ENCODE data around the gene UGT2A1. TPM values are rescaled to one million over a fixed set of nuclear protein-coding genes. Genes with fewer than 3 reads are reported as not detected.
"Not testable (repeated sequence)": the region's sequence is repeated elsewhere in the genome, so short reads cannot be mapped to it uniquely, and the experiment has no call there.

Gene UGT2A1
- total and polyA plus RNA-seq, 2 of the 4 experiments (the other 2 are of a cell fraction) = not detected

GRCh38 chr4:69661130-69661803, 8.2 kb upstream of the UGT2A1 start:
- CTCF ChIA-PET = not testable (repeated sequence)

More at GRCh38 chr4:69661130-69661803, 8.2 kb upstream of the UGT2A1 start:
- H2BK15ac ChIP-seq (ENCODE audit: low read depth, low read length); ATAC-seq (ENCODE audit: low read depth); H3K27ac ChIP-seq (ENCODE audit: insufficient read depth, low read length); H2BK120ac ChIP-seq (ENCODE audit: low read depth, low read length); H3K18ac ChIP-seq (ENCODE audit: low read depth, low read length); POLR2A ChIA-PET (ENCODE audit: unreplicated experiment); H2AK5ac ChIP-seq (ENCODE audit: low read depth, low read length); in situ Hi-C loops (cut with MboI; ENCODE audit: low sequenced_read_pairs); BruUV-seq (replicated peaks); H3K9me3 ChIP-seq (ENCODE audit: control insufficient read depth, insufficient read depth, low read length); H2BK20ac ChIP-seq (ENCODE audit: low read depth, low read length); H3K23ac ChIP-seq (ENCODE audit: low read depth, low read length); H3K4me2 ChIP-seq (ENCODE audit: low read depth, low read length); H4K20me1 ChIP-seq (ENCODE audit: insufficient read depth, low read length); H2AFZ ChIP-seq (replicated peaks; ENCODE audit: low read length, poor library complexity); H3K79me1 ChIP-seq (ENCODE audit: low read depth in 1 of 2, low read length in 2 of 2); H3K4me1 ChIP-seq (ENCODE audit: control insufficient read depth, insufficient read depth, low read length); H3K9me1 ChIP-seq (ENCODE audit: insufficient read depth, low read length); H3K14ac ChIP-seq (replicated peaks; ENCODE audit: low read depth, low read length); H4K8ac ChIP-seq (ENCODE audit: low read depth in 2 of 2, low read length in 2 of 2); H2AK9ac ChIP-seq (replicated peaks; ENCODE audit: low read depth, low read length, poor library complexity); H3K36me3 ChIP-seq (ENCODE audit: control insufficient read depth, insufficient read depth, low read length); H3K27me3 ChIP-seq (ENCODE audit: control insufficient read depth, insufficient read depth, low read length); H3K4me3 ChIP-seq (ENCODE audit: insufficient read depth, low read depth, low read length); H4K5ac ChIP-seq (ENCODE audit: low read depth, low read length); DNase-seq; dilution Hi-C loops (cut with HindIII; ENCODE audit: low sequenced_read_pairs, unreplicated experiment); H3K4ac ChIP-seq (ENCODE audit: low read depth, low read length); H3K56ac ChIP-seq (ENCODE audit: extremely low read depth, insufficient read depth, low read length); H4K91ac ChIP-seq (ENCODE audit: insufficient read depth, low read depth, low read length); H2BK5ac ChIP-seq (ENCODE audit: low read depth, low read length, poor library complexity, severe bottlenecking); intact Hi-C loops (cut with micrococcal nuclease); H3K9ac ChIP-seq (ENCODE audit: low read depth, low read length): not testable (repeated sequence)
- no CpG with 5 or more reads among the region's 4 CpGs for WGBS, 2 experiments (ENCODE audit: extremely low coverage in 2 of 2, insufficient read length in 1 of 2)
